Measurements from ENCODE around the gene EBF3.

EBF3 gene

DNA sequence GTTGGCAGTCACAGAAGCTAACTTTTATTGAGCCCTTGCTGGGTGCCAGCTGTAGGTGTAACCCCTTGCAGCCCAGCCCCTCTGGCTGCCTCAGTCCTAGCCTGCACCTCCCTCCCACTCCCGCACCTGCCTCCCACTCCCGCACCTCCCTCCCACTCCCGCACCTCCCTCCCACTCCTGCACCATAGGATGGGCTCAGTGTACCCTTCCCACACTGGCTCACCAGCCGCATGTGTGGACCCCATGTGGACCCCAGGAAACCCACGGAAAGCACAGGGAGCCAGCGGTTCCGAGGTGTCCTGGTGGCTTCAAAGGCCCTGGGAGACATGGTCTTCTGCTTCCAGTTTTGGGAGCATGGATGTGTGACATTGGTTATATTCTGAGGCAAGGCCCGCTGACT lies 132.9 kb downstream of the EBF3 start:
- no peak for DNase-seq

DNA sequence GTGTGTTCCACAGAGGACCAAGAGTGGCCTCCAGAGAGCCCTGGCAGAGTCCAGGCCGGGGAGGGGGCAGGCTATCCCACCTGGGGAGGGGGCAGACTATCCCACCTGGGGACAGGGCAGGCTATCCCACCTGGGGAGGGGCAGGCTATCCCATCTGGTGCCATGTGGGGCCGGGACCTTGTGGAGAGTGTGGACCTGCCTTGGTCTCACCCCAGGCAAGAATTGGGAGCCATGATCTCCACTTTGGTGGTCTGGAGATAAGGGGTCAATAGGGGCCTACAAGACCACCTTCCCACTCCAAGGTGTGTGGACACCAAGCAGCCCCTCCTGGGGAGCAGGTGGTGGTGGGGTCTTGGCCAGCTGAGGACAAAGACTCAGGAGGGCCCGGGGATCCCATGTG lies 138.2 kb downstream of the EBF3 start:
- DNase-seq = no peak

- no peak for DNase-seq
Measured at GRCh38 chr10:129825221-129825620, 138.9 kb downstream of the EBF3 start.

- DNase-seq = no peak
Measured at GRCh38 chr10:129820451-129820850, 143.6 kb downstream of the EBF3 start.

- DNase-seq = no peak
Measured at GRCh38 chr10:129816656-129817045, 147.4 kb downstream of the EBF3 start.

- no peak for DNase-seq
Measured at GRCh38 chr10:129815898-129816655, 148.0 kb downstream of the EBF3 start.

DNA sequence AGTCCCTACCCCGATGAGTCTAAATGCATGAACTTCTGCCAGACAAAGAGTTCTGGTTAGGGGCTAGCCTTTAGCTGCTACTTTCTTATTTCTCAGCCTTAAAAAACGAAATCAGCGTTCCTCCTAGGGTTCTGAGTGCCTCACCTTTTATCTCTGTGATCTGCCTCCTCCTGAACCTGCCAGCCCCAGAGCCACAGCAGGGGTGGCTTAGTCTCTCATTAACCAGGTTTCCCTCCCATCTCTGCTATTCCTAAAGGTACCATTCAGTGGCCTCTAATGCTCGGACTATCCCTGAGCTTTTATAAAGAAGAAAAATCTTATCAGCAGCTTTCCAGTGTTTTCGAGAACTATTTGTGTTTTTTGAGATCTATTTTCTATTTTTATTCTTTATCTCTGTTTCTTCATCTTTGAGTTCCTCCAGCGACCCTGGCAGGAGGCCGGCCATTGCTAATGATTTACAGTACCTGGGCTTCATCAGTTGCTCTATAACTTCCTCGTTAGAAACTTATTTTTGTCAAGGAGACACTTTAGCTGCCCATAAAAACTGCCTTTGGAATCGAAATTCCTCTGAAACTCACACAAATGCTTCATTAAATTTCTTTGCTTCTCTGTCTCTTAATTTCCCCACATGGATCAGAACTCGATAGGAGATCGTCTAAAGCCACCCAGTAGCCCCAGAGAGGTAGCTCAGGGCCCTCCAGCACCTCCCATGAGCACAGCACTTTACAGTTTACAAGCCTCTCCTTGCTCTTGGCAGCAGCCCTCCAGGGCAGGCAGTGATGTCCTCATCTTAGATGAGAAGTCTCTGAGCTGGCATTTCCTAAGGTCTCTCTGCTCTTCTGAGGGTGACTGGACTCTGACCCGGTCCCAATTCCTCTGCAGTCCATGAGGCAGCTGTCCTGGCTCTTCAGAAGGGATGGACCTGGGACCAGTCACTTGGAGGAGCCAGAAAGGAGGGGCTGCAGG lies 149.1 kb downstream of the EBF3 start:
- DNase-seq = no peak

- DNase-seq = no peak
Measured at GRCh38 chr10:129812398-129812797, 151.7 kb downstream of the EBF3 start.

DNA sequence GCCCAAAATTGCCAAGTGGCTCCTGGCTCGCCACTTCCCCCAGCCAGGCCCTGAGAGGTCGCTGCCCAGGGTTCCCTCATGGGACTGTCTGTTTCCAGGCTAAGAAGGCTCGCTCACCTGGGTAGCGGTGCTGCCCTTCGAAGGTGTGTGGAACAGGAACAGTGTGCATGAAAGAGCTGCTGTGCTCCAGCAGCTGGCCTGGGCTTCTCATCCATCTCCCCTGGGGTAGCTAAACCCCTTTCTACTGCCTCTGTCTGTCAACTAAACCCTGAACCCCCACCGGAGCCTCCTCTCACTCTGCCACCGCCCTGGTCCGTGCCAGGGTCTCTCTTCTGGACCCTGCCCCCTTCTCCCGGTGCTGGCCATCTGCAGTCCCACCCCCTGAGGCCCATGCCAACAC lies 152.9 kb downstream of the EBF3 start:
- no peak for DNase-seq

DNA sequence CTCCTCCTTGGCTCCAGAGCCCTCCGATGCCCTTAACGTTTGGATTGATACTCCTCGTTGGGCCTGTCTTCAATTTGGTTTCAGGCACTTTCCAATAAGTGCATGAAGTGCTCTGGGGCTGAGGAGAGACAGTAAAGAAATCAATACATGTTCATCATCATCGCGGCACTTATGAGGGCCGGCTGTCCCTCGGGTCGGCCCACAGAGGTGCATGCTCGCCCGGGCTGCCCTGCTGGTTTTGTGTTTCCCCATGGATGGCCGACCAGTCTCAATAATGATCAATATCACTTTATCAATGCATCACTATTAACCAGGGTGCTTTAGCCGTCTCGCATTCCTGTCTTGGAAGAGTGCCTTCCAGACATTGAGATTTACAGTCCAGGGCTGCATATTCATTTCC lies 154.2 kb downstream of the EBF3 start:
- no peak for DNase-seq

DNA sequence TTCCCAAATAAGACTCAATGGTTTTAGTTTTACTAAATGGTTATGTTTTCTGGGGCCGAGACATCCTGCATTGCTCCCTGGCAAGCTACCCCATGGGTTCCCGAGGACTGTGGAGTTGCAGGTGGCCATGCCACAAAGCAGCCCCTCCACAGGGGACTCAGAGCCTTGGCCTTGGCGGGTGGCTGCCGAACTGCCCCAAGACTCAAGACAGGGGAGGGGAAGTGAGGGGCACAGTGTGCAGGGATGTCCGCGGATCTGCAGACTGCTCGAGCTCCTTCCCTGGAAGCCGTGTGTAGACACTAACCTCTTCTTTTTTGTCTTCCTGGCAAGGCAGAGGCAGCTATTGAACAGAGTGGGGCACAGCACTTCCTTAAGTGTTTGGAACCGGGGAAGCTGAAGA lies 154.6 kb downstream of the EBF3 start:
- no peak for DNase-seq

- no peak for DNase-seq
Measured at GRCh38 chr10:129808092-129808983, 155.7 kb downstream of the EBF3 start.

DNA sequence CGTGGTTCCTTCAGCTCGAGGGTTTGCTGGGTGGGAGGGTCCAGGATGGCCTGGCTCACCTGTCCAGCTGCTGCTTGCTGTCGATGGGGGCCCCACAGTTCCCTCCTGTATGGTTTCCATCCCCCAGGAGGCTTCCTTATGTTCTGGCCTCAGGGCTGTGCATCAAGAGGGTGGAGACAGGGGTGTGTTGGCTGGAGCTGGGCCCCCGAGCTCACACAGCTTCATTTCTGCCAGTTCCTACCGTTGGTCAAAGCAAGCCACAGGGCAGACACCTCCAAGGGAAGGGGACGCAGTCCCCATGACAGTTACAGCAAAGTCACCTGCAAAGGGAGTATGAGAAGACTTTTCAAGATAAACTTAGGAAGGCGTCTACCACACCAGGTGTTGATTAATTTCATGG lies 156.9 kb downstream of the EBF3 start:
- no peak for DNase-seq

DNA sequence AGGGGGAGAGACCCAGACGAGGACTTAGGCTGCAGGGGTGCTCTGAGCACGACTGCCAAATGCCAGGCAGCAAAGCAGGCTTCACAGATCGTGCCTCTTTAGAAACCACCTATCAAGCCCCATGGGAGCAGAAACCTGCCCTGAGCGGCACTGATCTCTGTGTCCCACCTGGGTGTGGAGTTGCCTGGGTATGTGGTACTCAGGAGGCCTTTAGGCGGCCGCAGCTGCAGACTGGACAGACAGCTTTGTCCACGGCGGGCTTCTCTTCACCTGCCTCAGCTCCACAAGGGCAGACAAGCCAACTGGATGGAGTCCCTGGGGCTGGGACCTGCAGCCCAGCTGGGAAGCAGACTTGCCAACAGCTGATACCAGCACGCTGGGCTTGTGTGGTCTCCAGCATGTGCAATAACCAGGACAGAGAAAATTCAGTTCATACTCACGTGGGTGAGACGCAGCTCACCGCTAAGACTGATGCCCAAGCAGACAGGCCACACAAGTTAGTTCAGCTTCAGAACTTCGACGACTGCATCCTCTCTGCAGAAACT lies 163.2 kb downstream of the EBF3 start:
- no peak for DNase-seq

DNA sequence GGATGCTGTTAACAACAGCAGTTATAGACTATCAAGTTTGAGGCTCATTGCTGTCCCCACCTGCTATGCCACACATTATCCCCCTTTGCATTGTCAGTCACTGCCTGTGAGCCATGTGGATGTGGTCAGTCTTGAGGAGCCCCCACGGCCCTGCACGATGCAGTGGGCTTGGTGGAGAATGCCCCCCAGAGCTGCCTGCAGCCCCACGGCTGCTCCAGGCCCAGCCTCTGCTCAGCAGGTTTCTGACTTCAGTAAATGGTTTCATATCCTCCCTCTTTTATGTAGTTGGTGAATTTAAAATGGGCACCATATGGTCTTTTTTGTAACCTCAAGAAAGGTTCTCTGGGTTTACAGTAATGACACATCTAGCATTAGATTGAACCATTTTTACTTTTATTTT lies 164.1 kb downstream of the EBF3 start:
- no peak for DNase-seq

GRCh38 chr10:129796710-129797420 lies 167.2 kb downstream of the EBF3 start:
- no peak for DNase-seq

DNA sequence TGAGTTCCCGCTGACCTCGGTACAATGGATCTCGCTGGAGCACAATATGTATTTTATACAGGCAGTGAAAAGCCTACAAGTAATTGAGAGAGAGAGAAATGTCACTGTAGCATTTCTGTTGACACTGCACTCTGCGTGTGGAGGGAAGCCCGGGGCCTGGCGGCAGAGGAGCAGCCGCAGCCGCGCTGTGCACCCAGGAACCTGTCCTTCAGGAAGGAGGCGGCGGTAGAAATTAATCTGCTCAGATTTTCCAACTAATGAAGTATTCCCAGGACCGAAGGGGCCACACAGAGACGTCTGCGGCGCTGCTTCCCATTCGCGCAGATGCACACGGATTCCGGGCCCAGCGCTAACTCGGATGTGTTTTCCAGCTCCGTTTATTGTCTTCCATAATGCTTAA lies 170.1 kb downstream of the EBF3 start:
- DNase-seq = no peak

DNA sequence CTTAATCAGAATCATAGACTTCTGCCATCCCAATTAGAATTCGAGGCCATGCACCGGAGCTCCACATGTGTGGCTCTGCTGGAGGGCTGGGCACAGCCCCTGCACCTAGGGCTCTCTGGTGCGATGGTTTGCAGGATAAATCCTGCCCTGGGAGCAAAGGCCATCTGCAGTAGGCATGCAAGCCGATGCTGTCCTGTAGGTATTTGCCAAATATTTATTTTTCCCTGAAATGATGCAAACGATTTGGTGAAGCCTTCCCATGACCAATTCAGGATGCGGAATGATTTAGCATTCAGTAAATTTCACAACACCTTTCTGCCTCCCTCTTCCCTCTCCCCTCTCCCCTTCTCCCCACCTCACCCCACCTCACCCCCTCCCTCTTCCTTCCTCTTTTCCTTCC lies 170.6 kb downstream of the EBF3 start:
- no peak for DNase-seq

DNA sequence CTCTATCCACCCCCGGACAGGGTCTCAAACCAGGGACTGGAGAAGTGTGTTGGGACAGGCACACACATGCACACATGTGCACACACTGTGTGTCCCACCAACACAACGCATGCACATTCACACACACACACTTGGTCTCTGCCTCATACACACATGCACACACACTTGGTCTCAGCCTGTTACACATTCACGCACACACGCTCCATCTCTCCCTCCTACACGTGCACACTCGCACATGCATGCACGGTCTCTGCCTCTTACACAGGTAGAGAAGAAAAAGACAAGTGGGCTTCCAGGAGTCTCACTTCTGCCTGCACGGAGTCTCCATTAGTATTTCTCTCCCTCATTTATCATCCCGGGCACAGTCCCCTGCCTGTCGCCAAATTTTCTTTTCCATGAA lies 171.2 kb downstream of the EBF3 start:
- DNase-seq = no peak

- no peak for DNase-seq
Measured at GRCh38 chr10:129792141-129792540, 171.9 kb downstream of the EBF3 start.

DNA sequence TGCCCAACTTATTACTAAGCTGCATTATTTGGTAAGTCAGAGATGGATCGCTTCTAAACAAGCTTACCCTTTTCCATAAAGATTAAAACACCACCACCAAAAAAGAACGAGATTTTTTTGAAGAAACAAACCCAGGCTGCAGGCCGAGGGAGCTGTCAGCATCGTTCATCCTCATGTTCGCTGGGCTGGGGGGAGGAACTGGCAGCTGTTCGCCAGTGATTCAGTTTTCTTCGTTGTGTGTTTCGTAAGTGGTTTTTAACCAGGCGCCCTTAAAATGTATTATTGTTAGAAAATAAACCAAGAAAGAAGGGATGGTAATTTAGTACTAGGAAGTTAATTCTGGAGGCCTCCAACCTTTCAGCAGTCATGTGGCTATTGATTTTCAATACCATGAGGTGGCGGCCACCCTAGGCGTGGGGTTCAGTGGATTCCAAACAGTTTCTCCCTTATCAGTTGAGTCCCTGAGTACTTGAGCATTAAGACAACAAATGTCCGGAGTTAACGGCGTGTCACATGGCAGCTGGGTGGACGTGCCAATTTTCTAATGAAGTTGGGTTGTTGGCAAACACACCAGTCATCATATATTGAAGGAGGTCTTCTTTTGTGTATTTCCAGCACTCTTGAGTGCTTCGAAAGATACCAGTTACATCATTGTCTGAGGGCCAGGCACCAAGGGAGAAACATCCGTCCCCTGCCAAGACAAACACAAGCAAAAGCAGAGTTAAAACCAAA lies 173.2 kb downstream of the EBF3 start:
- no peak for DNase-seq
